HTERT RPE-1 (cell line): ENCODE data around the gene FPGS.
"Not testable (repeated sequence)": the region's sequence is repeated elsewhere in the genome, so short reads cannot be mapped to it uniquely, and the experiment has no call there.

Source experiments
- in situ Hi-C: fragments of 300-500 bp; cut with MboI; formaldehyde crosslinking; loops from 4 replicates; pipeline ENCODE4 v1.14.3; 2020; ENCODE audit warnings: low sequenced_read_pairs

FPGS gene

DNA sequence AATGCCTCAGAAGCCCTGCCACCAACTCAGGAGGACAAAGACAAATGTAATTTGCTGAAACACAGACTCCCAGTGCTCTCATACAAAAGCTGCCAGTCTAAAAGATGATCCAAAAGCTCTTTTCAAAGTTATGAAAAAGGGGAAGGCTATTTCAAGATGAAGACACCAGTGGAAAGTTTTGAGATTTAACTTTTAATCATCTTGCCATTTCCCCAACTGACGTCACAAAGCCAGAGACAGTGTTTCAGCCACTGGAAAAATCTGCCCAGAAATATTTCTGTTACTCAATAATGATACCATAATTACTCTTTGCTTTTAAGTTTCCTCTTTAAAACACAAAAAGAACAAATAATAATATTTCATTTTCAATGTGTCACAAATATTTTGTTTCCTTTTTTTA lies 30.9 kb downstream of the FPGS start:
- in situ Hi-C loops: no loop called here

DNA sequence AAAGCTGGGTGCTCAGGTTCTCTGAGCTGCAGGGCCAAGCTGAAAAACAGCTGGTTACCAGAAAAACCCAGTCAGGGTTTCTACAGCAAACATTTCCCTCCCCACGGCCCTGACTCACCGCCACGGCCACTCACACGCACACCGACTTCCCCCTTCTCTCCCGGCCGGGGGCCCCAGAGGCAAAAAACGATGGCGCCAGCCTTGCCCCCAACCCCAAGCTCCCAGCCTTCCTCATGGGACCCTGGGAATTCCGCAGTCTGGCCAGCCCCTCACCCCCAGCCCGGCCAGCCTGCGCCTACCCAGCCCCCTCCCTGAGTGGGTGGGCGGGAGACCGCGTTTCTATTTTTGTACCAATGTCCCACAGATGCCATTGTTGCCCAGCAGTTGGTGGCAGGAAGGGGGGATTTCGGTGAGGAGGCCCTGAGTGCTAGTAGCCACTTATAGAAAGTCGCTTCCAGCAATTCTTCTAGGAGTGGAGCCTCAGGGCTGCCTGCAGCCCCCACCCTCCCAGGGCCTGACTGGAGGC lies 33.4 kb downstream of the FPGS start:
- in situ Hi-C loops: no loop called here

DNA sequence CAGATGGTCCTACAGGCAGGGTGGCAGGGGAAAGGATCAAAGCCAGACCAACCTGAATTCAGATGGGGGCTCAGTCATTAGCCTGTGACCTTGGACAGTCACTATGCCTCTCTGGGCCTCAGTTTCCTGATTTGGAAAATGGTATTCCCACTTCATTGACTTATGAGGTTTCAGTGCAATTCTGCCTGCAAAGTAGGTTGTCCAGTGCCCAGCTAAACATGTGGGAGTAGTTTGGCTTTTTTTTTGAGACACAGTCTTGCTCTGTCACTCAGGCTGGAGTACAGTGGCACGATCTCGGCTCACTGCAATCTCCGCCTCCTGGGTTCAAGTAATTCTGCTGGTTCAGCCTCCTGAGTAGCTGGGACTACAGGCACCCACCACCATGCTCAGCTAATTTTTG lies 33.9 kb downstream of the FPGS start:
- in situ Hi-C loops: not testable (repeated sequence)

DNA sequence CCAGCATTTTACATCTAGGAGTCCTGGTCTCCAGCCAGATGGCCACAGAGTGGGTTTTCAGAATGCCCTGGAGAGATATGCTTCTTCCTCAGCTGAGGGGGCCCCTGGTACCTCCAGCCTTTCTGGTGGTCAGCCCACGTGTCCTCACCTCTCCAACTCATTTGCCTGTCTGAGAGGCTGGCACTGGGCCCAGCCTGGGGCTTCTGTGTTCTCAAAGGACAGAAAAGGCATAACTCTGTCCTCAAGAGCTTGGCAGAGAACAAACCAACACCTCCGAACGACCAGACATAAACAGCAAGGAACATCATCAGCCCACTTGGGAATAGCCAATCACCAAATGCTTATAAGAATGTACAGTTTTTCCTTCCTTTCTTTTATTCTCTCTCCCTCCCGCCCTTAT lies 34.7 kb downstream of the FPGS start:
- in situ Hi-C loops: no loop called here

DNA sequence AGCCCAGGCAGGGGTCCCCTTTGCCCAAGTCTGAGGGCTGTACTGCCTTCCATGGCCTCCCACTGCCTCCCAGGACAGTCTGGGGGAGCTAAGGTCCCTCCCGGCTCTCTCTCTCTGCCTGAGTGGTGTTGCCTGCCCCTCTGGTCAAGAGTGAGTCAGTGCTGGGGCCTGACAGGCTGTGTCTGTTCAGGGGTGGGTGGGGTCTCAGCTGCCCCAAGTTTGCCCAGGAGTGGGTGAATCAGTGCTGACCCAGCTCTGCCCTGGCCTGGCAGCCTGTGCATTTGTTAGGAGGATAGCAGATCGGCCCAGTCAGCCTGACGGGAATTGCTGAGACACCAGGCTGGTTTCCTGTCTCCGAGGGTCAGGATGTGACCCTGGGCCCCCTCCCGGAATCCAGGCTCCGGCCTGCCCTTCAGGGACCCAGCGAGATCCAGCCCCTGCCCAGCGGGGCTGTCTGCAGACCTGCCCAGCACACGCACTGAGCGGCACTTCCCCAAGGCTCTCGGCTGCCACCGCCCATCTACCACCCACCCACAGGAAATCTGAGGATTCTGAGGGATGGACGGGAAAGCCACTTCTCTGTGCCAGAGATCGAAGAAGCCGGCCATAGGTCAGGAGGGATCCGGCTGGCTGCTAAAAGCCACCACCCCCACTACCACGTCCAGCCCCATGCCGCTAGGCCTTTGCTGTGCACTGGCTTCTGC lies 35.8 kb downstream of the FPGS start:
- in situ Hi-C loops: no loop called here

DNA sequence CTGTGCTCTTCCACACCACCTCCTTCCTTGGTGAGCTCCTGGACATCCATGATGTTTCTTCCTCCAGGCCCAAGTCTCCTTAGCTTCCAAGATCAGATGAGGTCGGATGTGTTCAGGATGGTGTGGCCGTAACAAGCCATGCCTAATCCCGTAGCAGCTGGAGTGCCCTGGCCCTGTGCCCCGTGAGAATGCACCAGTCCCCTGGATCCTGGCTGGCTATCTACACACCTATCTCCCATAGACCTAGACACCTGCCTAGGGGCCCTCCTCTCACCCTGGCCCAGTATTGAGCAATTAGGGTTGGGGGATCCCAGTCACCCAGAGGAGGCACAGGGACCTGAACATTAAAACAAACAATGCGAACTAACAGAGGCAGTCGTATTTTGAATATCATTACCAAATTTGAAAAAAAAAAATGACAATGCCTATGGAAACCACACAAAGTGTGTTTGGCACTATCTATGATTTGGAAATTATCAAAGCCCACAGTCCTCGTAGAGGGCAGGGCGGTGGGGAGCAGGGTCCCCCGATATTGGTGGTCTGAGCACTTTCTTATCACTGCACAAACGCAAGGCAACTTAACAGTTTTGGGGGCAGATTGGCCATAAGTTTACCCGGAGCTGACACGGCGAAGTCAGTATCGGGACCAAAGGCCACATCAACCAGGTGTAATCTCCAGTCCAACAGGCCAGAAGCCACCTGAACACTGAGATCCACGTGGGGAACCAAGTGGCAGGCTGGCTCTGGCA lies 38.6 kb downstream of the FPGS start:
- in situ Hi-C loops: no loop called here

DNA sequence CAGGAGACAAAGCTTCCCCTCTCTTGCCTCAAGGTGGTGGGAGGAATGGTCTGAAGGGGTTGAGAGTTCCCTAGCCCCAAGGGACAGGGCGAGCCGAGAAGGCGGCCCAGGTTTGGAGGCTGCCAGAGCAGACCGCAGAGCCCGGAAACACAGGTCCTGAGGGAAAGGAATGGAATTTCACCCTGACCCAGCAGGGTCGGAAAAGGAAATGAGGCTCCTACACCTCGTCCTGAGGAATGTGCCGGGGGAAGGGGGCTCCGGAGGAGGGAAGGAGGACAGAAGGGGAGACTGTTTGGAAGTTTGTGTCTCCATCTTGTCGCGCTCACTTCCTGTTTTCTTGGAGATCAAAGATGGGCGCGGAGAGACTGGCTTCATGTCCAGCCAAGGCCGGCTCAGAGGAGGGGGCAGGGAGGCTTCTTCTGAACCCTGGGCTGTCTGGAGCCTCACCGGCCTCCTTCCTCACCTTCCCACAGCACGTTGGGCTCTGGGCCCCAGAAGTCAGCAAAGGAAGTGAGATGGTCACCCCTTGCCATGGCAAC lies 42.2 kb downstream of the FPGS start:
- in situ Hi-C loops: no loop called here

DNA sequence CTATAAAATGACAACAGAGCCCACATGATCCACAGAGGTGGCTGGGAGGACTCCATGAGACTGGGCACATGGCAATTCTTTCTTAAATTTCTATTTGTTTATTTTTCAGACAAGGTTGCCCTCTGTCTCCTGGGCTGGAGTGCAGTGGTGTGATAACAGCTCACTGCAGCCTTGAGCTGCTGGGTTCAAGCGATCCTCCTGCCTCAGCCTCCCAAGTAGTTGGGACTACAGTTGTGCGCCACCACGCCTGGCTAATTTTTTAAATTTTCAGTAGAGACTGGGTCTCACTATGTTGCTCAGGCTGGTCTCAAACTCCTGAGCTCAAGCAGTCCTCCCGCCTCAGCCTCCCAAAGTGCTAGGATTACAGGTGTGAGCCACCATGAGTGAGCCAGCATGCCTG lies 42.9 kb downstream of the FPGS start:
- in situ Hi-C loops: not testable (repeated sequence)

DNA sequence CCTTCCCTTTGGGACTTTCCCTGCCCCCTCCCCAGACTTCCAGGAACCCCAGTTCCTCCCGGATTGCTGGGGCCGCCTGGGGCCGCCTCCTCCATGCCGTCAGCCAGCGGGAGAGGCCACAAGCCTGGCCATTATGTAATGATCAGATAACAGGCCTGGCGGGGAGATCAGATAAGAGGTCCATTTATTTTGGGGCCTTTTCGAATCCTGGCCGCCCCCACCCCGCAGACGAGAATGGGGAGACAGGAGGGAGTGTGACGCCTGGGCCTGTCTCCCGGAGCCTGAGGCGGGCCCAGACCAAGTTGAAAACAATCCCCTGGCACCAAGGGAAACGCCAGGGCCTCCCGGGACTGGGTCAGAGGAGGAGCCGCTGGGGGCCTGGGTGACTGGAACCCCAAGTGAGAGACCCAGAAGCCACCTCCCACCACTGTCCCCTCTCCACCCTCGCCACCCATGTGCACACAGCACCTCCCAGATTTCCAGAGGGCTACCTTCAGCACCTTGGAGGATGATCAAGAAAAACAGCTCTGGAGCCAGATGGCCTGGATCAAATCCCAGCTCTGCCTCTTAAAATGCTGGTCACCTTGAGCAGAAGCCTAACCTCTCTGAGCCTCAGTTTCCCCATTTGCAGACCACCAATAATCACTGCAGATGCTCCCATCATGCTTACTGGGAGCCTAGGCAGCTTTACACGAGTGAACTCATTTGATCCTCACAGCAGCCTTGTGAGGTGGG lies 43.9 kb downstream of the FPGS start:
- in situ Hi-C loops: no loop called here

DNA sequence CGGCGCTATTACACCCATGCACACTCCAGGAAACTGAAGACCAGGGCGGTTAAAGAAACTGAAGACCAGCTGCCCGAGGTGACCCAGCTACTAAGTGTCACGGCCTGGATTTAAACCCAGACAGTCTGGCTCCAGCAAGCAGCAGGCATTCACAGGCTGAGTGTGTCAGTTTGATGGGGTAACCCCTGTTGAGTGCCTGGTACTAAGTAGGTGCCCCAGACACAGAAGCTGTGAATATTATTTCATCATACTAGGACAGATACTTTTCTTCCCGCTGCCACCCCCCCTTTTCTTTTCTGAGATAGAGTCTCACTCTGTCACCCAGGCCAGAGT lies 44.5 kb downstream of the FPGS start:
- in situ Hi-C loops: no loop called here

DNA sequence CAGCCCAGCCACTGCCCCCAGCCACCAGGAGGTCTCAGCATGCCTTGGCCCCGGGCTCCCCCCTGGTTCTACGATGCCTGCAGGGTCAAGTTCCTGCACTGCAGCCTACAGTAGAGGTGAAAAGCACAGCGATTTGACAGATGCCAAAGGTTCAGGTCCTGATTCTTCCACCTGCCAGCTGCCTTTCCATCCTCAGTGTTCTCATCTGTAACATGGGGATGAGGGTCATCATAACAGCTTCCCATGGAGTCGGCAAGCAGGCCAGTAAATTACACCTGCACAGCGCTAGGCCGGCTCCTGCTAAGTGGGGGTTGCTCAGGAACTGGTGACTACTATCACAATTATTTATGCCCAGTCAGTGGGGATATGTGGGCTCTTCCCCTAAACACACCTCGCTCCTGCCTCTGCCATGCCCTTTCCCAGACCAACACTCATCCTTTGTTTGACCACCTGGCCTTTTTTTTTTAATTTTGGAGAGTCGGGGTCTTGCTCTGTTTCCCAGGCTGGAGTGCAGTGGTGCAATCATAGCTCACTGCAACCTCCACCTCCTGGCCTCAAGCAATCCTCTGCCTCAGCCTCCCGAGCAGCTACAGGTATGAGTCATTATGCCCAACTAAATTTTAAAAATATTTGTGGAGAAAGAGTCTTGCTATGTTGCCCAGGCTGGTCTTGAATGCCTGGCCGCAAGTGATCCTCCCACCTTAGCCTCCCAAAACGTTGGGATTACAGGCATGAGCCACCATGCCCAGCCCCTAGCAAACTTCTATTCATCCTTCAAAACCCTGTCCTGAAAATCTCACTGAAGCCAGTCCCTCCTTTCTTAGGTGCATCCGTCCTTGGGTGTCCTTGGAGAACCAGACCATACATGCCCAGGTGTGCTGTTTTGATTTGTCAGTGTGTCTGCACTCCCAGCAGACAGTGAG lies 45.4 kb downstream of the FPGS start:
- in situ Hi-C loops: no loop called here

DNA sequence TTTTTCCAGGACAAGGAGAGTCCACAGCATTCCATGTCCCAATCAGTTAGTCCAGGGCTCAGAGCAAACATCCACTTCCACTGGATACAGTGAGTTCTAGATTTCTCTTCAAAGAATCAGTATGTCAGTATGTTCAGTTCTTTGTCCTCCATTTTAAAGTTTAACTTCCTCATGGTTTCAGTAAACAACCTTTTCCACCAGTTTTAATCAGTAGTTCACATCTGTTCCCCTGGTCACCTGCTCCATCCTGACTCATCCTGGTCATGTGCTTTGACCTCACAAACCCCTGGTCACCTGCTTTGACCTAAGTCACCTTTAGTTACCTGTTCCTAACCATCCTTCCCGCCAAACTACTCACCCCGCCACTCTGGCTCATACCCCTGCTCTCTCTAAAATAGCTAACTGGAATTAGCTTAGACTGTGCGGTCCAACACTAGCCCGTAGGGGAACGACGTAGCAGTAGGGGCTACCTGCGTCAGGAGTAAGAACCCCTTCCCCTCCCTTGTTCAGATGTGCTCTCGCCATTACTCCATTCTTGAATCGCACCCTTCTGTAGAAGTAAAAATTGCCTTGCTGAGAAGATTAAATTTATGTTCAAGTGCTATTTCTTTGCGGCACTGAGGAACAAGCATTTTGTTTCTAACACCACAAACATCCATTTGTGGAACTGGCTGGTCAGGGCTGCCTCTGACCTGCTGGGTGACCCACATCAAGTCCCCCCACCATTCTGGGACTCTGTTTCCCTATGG lies 46.2 kb downstream of the FPGS start:
- in situ Hi-C loops: no loop called here

DNA sequence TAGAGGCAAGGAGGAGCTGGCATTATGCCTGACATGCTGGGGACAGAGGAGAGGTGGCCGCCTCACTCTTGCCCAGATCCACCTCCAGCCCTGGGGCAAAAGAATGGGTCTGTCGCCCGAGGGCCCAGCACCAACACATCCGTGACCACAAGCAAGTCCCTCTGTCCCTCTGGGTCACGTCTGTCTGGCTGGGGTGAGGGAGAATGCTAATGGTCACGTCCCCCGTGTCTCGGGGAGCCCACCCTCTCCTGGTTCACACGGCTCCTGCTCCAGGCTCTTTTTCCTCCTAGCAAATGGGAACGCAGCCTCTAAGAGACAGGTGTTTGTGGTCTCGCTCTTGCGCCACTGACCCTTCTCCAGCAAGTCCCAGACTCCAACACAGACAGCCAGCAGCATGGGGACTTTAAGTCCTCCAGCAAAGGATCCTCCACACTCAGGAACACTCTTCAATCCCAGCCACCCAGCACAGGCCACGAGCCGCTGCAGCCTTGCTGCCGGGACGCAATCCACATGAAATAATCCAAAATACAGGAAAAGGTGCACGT lies 47.7 kb downstream of the FPGS start:
- in situ Hi-C loops: no loop called here

DNA sequence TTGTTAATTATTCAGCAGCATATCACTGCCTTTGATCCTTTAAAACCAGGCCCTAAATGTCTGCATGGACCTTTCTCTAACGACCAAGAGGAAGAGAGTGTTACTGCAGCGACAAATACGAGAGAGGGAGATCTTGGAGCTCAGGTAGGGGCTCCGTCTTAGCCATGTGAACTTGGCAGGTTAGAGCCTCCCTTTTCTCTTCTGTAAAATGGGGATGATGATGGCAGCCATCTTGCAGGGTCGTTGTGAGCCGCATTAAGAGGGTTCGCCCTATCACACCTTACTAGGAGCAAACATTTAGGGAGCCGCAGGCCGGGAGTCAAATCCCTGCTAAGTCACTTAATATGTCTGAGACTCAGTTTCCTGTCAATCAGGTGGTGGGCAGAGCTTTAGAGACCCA lies 50.1 kb downstream of the FPGS start:
- in situ Hi-C loops: no loop called here

DNA sequence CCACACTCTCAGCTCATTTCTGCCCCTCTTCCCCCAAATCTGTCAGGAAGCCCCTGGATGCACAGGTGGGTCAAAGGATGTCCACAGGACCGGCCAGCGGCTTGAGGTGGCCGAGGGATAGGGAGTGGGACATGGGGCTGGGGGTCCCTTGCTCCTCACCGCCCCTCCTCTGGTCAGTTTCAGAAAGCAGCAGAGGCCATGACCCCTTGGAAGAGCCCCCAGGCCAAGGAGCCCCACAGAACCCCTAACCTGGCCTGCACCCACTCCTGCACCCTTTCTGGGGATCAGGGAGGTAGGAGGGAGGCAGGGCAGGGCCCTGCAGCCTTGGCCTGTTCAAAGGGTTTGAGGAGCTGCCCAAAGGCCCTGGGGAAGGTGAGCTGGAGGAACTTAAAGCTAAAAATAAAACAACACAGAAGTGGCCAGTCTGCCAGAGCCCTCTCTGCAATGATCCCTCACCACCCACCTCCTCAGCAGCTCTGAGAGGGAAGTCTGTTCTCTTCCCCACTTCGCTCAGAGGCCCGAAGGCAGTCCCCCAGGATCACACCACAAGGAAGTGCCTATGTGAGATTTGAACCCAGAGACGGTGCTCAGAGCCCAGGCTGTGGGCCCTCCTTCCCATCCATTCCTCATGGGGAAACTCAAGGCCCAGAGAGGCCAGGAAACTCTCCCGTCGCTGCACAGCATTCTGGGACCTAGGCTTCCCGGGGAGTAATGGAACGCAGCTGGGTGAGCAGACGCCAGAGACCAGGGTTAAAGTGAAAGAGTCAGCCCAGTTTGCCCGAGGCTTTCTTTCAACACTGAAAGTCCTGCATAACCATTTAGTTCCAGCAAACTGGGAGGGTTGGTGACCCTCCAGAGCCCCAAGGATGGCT lies 50.9 kb downstream of the FPGS start:
- in situ Hi-C loops: no loop called here

DNA sequence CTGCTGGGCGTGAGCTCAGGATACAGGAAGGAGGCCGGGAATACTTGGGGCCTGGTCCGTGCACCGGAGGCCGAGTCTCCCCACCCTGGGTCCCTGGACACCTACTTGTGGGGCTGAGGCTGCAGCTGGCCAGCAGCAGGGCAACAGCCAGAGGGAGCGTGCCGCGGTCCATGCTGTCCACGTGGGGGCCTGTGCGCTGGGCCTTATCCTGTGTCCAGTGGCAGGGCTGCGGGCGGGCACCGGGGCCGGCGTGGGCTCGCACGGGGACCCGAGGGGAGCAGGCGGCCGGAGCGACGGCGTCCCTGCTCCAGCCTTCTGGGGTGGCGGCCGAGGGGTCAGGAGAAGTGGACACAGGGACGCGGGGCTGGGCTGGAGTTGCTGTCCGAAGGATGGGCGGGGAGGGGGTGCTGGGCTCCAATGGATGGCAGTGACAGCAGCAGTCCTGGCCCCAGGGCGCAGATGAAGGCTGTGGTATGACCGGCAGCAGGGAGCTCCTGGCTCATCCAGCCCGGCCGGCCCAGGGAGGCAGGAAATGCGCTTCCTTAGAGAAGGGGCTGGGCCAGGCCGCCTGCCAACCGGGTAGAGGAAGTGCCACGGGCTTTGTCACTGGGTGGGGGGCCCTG lies 51.6 kb downstream of the FPGS start, which contains the start of gene ENG:
Gene ENG (minus strand): TSS at position 475 of the 623 bp plus-strand sequence. CDS start 303 bp downstream, at position 172.
- in situ Hi-C loops: no loop called here

DNA sequence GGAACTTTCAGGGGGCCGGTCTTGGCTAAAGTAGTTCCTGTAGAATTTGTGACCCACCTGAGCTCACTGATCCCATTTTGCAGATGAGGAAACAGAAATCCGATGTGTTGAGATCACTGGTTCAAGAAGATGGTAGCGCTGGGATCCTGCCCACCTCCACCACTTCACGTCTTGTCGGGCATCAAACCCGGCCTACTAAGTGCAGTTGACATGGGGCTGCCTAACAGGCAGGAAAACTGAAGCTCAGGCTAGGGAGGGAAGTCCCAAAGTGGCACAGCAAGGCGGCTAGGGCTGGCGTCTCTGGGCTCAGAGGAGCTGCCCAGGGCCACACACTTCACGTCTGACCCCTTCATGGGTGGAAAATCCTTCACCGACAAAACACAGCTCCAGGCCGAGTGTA lies 52.3 kb downstream of the FPGS start:
- in situ Hi-C loops: no loop called here

DNA sequence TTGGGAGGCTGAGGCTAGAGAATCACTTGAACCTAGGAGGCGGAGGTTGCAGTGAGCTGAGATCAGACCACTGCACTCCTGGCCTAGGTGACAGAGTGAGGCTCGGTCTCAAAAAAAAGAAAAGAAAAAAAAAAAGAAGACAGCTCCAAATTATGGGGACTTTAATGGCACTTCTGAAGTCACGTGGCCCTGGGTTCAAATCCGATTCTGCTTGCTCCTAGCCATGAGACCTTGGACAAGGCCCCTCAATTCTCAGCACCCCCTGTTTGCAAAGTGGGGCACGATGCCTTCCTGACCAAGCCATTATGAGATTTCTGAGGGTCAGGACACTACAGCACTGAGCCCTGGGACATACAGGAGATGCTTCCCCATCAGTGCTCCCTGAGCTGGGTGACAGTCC lies 52.8 kb downstream of the FPGS start:
- in situ Hi-C loops: no loop called here
